Panc1 (cell line): Measurements from ENCODE around the gene SH3TC2. TPM values are rescaled to one million over a fixed set of nuclear protein-coding genes. Genes with fewer than 3 reads are reported as not detected.

Experiments
- ATAC-seq: fragments of 200-7000 bp; cut with Tn5 transposase; 2 replicates; pipeline ENCODE4 v1.9.1; 2020; ENCODE audit warnings: mild to moderate bottlenecking, moderate library complexity
- BruUV-seq: library from RNA; stranded (reverse); fragments of 400-500 nt; replicated peaks from 2 replicates; lab custom pipeline; 2021; lab: Mats Ljungman, UMichigan
- CTCF ChIA-PET: fragments of 300-600 bp; sonication (Branson Sonifier 250); formaldehyde crosslinking; loops from one replicate; lab custom pipeline; 2022; ENCODE audit warnings: antibody characterized with exemption; lab: Charles Lee
- POLR2A ChIA-PET: fragments of 300-600 bp; sonication (Branson Sonifier 250); formaldehyde crosslinking; loops from one replicate; lab custom pipeline; 2022; ENCODE audit warnings: antibody characterized with exemption; lab: Charles Lee
- DNase-seq: peaks from one replicate; pipeline ENCODE4 v3.0.0-alpha.2; 2010; ENCODE audit warnings: low read depth, low spot score
- H3K27ac ChIP-seq: 2 replicates; pipeline ENCODE4 v1.5.1; 2011; ENCODE audit warnings: mild to moderate bottlenecking, low read length, inconsistent platforms
- H3K27me3 ChIP-seq: fragments of 200-500 bp; sonication (Bioruptor generic); 2 replicates; pipeline ENCODE4 v1.6.0; 2014; ENCODE audit warnings: low read length, inconsistent platforms; ENCODE audit not compliant: control insufficient read depth, insufficient read depth
- H3K36me3 ChIP-seq: fragments of 200-500 bp; sonication (Bioruptor generic); 2 replicates; pipeline ENCODE4 v1.5.1; 2014; ENCODE audit warnings: inconsistent platforms, mild to moderate bottlenecking, low read length, moderate library complexity; ENCODE audit not compliant: control insufficient read depth, insufficient read depth
- H3K4me1 ChIP-seq: 2 replicates; pipeline ENCODE4 v1.5.1; 2011; ENCODE audit warnings: inconsistent platforms, mild to moderate bottlenecking, low read length, moderate library complexity; ENCODE audit not compliant: control insufficient read depth, insufficient read depth
- H3K4me3 ChIP-seq, 2 experiments: 2 replicates each; pipeline ENCODE4 v1.5.1; 2011 to 2012; ENCODE audit warnings: low read depth in 2 of 2, low read length in 2 of 2, mild to moderate bottlenecking in 2 of 2, inconsistent platforms in 1 of 2, moderate library complexity in 1 of 2
- H3K9me3 ChIP-seq: fragments of 200-500 bp; sonication (Bioruptor generic); 2 replicates; pipeline ENCODE4 v1.5.1; 2014; ENCODE audit warnings: low read depth, mild to moderate bottlenecking, inconsistent platforms, low read length, moderate library complexity; ENCODE audit not compliant: control insufficient read depth, insufficient read depth
- CTCF ChIP-seq: fragments of 450-650 bp; IDR thresholded peaks from 2 replicates; pipeline ENCODE4 v1.5.1; 2017; ENCODE audit warnings: mild to moderate bottlenecking
- POLR2AphosphoS5 ChIP-seq: IDR thresholded peaks from 2 replicates; pipeline ENCODE4 v1.6.1; 2012; ENCODE audit warnings: mild to moderate bottlenecking, low read depth, low read length, moderate library complexity
- REST ChIP-seq, 2 experiments: IDR thresholded peaks; 2 replicates each; pipeline ENCODE4 v1.6.1; 2011 to 2012; ENCODE audit warnings: low read depth in 2 of 2, control low read depth in 1 of 2, low read length in 1 of 2, mild to moderate bottlenecking in 1 of 2, moderate library complexity in 1 of 2; ENCODE audit not compliant: insufficient read depth in 1 of 2
- SIN3A ChIP-seq: IDR thresholded peaks from 2 replicates; pipeline ENCODE4 v1.6.1; 2012; ENCODE audit warnings: low read depth, mild to moderate bottlenecking, low read length, moderate library complexity, borderline replicate concordance; ENCODE audit not compliant: insufficient read depth
- TCF7L2 ChIP-seq: IDR thresholded peaks from 2 replicates; pipeline ENCODE4 v1.6.1; 2011; ENCODE audit warnings: mild to moderate bottlenecking, low read depth, low read length, inconsistent platforms
- in situ Hi-C: cut with HindIII; loops from 2 replicates; pipeline ENCODE4 v1.10.0; 2016; ENCODE audit warnings: low sequenced_read_pairs, low pct_unique_long_range_greater_than_20kb
- intact Hi-C: fragments of 100-400 bp; cut with micrococcal nuclease; formaldehyde crosslinking; loops from one replicate; pipeline ENCODE4 v1.10.0; 2022; ENCODE audit not compliant: unreplicated experiment
- total RNA-seq: library from RNA; stranded (reverse); gene quantifications from one replicate; pipeline ENCODE4 v1.2.1, GENCODE V29; 2021; ENCODE audit not compliant: unreplicated experiment

Gene SH3TC2
- total RNA-seq, 1 experiment from 2014 or later = 0.33 TPM

- no peak overlapping the region for H3K4me3 ChIP-seq
- no peak overlapping the region for H3K27ac ChIP-seq
- H3K4me1 ChIP-seq = no peaks in the 10 kb centered on the region
- DNase-seq (no peak), ATAC-seq (no peak)
- CTCF ChIA-PET = no interaction called here
- no TSS peak for BruUV-seq
- in situ Hi-C loops = no loop called here
- H3K9me3 ChIP-seq = no peaks in the 10 kb centered on the region
- no peaks in the 10 kb centered on the region for H3K36me3 ChIP-seq
- H3K27me3 ChIP-seq = no peaks in the 10 kb centered on the region
- POLR2A ChIA-PET = no interaction called here
- no peak for TF ChIP-seq SIN3A
- no peak for TF ChIP-seq TCF7L2
- no peak for TF ChIP-seq POLR2AphosphoS5
- TF ChIP-seq CTCF = no peak
- TF ChIP-seq REST (IDR thresholded peaks at IDR 0.05; ENCODE audit: insufficient read depth in 1 of 2, low read depth in 2 of 2, low read length in 1 of 2) = no peak
- intact Hi-C loops = no loop called here
These were observed 6.8 kb upstream of the SH3TC2 start for GRCh38 chr5:149069711-149070110.

DNA sequence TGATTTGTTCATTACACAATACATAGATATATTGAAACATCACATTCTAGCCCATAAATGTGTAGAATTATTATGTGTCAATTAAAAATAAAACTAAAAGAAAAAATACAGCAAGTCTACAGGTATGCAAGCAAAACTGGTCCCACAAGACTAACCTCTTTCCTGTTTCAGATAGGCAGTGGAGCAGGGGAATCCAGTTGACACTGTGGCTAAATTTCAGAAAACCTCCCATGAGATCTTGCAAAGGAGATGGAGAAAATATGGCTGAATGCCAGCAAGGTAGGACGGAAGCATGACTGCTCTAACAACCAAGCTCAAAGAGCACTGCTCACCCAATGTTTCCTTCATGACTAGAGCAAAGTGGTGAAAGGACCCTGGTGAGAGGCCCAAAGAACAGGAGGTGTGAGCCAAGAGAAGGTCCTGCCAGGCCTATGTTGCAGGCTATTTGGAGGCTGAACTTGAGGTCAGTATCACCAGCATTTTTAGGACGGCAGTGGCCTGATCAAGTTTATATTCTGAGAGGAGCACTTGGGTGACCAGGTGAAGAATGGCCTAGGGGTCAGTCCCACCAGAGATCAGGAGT, 1.1 kb upstream of the SH3TC2 start:
- Histone ChIP-seq H3K4me1 (peaks cover 7% of the 10 kb centered on the region; the same call in 1 of the 2 replicates), H3K36me3 (no peaks in the 10 kb centered on the region), H3K4me3 (no peak overlapping the region), H3K9me3 (no peaks in the 10 kb centered on the region), H3K27me3 (no peaks in the 10 kb centered on the region), H3K27ac (no peak overlapping the region)
- TF ChIP-seq SIN3A (no peak), POLR2AphosphoS5 (no peak), CTCF (no peak)
- ATAC-seq (no peak), DNase-seq (no peak)
- intact Hi-C loops (no loop called here), in situ Hi-C loops (no loop called here)
- POLR2A ChIA-PET = no interaction called here
- BruUV-seq = no TSS peak
- CTCF ChIA-PET = no interaction called here
